Activated CD8-positive, alpha-beta memory T cell treated with anti-CD3 and anti-CD28 coated beads, Interleukin-2, amount 50 U/mL, for 24 hours (primary cell): ENCODE measurements around the gene ARHGEF26.

ENCODE experiments used
- DNase-seq: peaks from one replicate; pipeline ENCODE4 v3.0.0-alpha.2; 2020; ENCODE audit errors: extremely low read depth

Gene ARHGEF26

DNA sequence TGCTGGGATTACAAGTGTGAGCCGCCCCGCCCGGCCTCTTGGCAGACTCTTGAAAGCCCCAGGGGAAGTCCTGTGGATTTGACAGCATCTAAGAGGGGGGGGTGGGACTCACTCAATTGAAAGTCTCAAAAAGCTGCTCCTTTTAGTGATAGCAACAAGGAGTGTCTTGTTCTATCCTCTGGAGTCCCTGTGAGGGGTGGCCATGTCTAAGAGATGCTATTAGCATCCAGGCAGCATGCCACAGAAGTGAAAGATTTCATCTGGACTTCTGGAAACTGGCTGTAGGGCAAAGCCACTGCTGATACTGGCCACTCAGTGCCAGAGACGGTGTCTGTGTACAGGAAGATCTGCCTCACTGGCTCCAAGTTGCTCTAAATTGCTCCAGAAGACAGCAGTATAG lies 129.1 kb downstream of the ARHGEF26 start:
- DNase-seq: no peak

DNA sequence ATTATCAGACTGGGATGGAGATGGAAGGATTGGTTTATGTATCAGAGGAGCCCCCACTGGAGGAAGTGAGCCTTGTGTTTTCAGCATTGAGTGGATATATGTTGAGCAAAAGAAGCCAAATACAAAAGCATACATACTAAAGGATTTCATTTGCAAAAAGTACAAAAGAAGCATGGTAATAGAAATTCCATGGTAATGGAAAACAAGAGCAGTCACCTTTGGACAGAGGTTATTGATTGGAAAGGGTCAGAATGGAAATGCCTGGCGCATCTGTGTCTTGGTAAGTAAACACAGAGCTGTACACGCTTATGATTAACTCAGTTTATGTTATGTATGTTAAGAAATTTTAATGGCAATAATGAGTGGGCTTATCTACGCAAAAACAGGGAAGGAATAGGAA lies 130.4 kb downstream of the ARHGEF26 start:
- DNase-seq: no peak

DNA sequence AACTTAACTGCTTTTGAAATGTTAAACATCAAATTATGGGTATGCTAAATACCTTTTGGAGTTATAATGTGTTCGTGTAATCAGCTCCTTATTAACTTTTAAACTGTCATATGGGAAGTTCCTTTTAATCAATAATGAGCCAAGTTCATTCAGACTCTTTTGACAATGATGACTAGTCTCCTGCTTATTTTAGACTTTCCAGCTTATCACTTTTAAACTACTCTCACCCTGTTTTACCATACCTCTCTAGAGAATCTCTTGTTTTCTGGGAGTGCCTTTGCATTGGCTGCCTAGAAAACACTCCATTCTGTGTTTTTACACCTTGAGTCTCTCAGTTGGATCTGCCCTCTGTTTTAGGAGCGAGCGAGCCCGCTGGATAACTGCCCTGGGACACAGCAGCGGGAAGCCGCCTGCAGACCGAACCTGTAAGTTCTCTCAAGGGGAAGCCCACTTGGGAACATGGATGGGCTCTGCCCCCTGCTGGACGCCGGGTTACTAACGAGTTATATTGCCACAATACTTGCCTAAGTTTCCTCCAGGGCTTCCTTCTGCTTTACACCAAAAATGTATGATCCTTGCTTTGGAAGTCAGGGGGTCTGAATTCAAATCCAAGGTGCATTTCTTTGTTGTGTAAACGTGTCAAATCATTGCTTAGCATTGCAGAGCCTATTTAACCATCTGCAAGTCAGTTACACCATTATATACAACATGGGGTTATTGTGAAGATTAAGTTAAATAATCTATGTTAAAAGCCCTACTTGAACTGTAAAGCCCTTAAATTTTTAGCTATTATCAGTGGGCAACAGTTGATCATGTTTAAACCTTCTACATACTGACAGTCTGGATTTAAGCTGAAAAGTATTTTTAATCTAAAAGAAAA lies 131.8 kb downstream of the ARHGEF26 start:
- DNase-seq: peak; percentile 38

DNA sequence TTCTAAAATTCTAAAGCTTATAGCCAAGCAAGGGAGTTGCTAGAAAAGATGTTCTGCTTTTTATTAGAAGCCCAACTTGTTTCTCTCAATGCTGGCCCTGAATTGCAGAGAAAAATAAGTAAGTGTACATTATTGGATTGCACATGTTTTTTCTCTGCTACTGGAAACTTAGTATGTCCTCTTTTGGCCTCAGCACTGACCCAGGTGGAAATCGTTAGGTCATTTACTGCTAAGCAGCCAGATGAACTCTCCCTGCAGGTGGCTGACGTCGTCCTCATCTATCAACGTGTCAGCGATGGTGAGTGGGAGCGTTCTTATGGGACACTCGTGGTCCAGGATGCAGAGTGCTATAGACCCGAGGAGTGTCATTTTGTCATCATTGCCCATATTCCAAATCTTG lies 133.3 kb downstream of the ARHGEF26 start:
- DNase-seq: no peak

DNA sequence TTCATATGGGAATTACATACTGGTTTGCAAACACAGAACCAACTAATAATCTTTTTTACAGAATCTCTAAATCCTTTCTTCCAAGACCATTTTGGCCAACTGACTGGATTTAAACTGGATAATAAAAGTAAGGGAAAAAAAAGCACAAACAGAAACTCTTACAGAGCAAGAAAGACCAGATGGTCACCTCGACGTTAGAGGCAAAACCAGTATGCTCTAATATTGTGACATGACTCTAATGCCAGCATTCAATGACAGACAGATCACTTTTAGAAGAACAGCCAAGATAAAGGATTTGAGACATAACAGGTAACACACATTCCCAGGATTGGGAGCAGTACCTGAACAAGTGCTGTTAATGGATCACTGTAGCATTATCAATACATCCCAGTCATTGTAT lies 152.2 kb downstream of the ARHGEF26 start:
- DNase-seq: no peak

DNA sequence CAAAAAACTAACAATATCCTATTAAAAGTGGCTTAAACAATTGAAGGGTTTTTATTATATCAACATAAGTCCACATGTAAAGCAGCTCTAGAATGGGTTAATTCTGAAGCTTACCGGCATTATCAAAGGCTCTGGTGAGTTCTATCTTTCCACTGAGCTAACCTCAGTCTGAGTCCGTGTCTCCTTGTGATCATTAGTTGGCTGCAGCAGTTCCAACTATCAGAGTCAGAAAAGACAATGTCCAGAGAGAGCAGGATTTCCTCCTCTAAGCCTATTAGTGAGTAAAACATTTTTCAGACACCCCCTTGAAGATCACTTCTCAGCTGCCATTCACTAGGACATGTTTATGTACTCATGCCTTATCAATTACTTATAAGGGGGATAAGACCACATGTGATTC lies 153.2 kb downstream of the ARHGEF26 start:
- no peak for DNase-seq

DNA sequence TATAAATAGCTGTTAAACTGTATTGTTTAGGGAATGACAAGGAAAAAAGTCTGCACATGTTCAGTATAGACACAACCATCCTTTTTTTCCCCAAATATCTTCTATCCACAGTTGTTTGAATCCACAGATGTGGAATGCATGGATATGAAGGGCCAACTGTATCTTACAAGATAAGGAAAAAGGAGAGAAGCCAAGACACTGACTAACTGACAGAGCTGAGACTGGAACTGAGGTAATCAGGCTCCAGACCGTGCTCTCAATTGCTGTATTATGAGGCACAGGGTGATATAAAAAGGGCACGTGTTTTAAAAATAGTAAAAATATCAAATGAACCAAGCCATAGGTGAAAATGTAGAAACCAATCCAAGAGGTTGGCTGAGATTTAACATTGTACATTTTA lies 154.1 kb downstream of the ARHGEF26 start:
- no peak for DNase-seq

DNA sequence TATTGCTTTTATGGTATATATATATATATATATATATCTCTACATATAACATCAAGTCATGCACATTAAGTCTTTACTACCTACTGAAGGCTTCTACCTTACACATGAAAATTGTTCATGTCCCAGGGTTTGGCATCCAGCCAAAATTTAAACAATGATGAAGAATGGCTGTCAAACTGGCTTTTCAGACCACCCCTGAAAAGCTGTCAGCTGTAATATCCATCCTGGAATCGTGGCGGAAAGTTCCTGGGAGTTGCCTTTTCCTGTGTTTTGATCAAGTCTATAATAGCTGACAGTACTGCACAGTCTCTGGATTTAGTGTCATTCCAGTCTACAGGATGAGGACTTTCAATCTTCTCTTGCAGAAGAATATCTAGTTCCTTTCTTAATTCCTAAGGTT lies 154.8 kb downstream of the ARHGEF26 start:
- DNase-seq: no peak

DNA sequence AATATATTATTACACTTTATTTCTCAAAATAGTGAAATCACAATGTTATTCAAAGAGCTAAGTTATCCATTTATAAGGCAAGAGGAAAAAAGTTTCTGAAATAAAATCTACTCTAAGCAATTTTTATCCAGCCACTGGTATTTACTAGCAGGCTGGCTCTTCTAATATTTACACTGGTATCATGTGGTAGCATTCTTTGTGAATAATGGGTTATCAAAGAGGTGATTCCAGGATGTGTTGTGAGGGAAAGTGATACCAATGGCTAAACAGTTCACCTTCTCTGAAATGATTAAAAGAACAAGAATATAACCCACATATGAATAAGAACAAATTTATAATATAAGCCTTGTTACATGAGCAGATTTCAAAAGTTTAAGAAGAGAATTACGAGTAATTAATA lies 159.0 kb downstream of the ARHGEF26 start:
- DNase-seq: no peak

DNA sequence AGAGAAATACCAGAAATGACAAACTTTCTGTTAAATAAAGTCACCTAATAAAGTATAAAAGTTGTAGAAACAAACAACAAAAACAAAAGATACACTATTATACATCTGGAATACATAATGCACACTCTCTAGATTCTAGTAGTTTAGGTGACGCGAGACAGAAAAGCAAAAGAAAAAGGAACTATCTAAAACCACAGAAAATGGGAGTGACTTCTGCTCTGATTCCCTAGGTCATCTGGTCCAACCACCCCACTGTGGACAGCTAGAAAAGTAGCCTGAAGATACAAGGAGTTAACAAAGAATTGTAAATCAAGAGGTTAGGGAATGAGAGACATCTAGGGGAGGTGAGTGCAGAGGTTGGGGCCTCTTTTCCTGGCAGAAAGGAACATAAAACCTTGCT lies 164.0 kb downstream of the ARHGEF26 start:
- DNase-seq: no peak

DNA sequence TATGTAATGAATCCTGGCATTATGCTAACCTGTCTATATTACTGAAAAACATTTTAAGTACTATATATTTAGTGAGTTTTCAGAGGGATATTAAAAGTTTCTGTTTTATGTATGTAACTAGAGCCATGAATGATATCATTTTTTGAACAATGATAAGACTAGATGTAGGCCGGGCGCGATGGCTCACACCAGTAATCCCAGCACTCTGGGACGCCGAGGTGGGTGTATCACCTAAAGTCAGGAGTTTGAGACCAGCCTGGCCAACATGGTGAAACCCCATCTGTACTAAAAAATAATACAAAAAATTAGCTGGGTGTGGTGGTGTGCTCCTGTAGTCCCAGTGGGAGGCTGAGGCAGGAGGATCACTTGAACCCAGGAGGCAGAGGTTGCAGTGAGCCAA lies 169.0 kb downstream of the ARHGEF26 start:
- DNase-seq: no peak

DNA sequence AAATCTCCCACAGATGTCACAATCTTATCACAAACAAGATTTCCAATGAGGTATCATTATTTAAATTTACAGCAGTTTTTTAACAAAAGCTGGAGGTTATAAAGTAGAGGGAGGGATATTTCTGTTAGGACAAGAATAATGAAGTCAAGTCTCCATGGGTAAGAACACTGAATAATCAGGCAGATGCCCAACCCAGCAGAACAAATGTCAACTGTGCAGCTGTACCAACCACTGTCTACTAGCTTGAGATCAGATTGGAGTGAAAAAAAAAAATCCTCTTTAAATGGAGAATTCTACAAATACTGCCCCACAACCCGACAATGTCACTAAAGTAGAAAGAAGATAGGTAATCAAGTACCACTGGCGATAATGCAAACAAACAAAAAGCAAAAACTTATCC lies 172.8 kb downstream of the ARHGEF26 start:
- no peak for DNase-seq

DNA sequence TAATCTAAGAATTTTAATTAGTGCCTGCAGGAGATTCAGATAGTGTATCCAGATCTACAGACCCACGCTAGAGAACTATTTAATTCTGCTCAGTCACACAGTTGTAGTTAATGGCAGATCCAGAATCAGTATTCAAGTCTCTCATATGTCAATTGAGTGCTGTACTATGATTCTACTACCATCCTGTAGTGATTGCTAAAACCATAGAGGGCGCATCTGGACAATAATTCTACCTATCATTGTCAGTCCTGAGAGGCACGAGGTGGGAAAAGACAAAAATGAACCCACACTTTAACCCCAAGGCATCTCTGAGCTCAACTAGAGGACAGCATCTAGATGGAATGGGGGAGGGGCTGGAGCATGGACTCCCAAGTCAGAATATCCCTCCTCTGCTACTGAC lies 180.4 kb downstream of the ARHGEF26 start:
- DNase-seq: no peak

DNA sequence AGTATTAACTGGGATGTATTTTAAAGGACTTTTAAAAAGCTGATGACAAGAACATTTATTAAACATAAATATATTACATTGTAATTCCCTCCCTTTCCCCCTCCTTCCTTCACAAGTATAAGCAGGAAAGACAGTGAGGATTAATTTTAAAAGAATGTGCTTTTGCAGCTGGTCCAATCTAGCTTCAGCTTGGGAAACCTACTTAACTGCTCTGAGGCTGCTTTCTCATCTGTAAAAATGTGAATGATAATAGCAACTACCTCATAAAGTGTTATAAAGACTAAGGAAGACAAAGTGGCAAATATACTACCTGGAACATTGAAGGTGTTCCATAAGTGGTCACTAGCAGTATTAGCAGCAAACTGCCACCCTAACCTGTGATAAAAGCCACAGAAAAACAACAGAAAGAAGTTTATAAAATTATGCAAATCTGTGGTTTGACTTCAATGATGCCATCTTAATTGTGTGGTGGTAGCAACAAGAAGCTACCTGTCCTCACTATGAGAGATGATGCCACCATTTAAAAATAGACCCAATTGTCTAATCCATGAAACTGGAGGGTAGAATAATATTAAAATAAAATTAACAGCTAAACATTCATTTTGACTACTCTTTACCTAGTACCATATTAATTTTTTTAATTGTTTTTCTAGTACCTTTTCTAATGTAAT lies 183.1 kb downstream of the ARHGEF26 start:
- no peak for DNase-seq

DNA sequence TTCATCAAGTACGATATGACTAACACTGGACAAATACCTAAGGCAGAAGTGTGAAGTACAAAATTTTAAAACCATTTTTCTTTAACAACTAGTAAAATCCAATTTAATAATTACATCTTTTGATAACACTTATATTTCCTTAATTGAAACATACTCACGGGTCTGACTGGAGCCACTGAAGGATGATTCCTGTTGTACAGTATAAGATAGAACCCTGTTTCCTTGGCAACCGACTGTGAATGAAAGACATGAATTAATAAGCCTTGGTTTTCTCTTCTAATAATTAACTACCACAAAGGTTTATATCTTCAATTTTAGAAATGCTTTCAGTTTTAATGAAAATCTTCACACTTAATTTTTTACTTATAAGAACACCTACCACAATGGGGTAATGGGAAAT lies 183.7 kb downstream of the ARHGEF26 start:
- DNase-seq: no peak

DNA sequence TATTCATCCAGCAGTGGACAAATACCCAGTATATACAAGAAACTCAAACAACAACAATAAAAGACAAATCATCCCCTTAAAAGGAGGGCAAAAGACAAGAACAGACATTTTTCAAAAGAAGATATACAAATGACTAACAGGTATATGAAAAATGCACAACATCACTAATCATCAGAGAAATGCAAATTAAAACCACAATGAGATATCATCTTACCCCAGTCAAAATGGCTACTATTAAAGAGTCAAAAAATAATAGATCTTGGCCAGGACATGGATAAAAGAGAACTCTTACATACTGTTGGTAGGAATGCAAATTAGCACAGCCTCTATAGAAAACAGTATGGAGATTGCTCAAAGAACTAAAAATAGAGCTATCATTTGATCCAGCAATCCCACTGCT lies 186.2 kb downstream of the ARHGEF26 start:
- no peak for DNase-seq
